Mucosa of rectum (tissue), 2 donors: Measurements from ENCODE around the gene ZNF746.

Experiments used
- H3K27ac ChIP-seq, 2 donors: one replicate each; pipeline ENCODE4 v1.7.0; 2013; ENCODE audit warnings: inconsistent platforms in 2 of 2, low read depth in 2 of 2, low read length in 2 of 2
- H3K27me3 ChIP-seq, 2 donors: one replicate each; pipeline ENCODE4 v1.7.0; 2013; ENCODE audit warnings: low read length in 2 of 2; ENCODE audit not compliant: control insufficient read depth in 2 of 2, insufficient read depth in 2 of 2
- H3K36me3 ChIP-seq, 2 donors: one replicate each; pipeline ENCODE4 v1.7.0; 2013; ENCODE audit warnings: low read length in 2 of 2; ENCODE audit not compliant: control insufficient read depth in 2 of 2, insufficient read depth in 2 of 2
- H3K4me1 ChIP-seq, 2 donors: one replicate each; pipeline ENCODE4 v1.7.0; 2013; ENCODE audit warnings: low read length in 2 of 2, mild to moderate bottlenecking in 1 of 2; ENCODE audit not compliant: control insufficient read depth in 2 of 2, insufficient read depth in 2 of 2
- H3K4me3 ChIP-seq, 2 donors: one replicate each; pipeline ENCODE4 v1.7.0; 2013; ENCODE audit warnings: low read length in 2 of 2
- H3K9ac ChIP-seq, 2 donors: one replicate each; pipeline ENCODE4 v1.7.0; 2013; ENCODE audit warnings: low read length in 2 of 2, low read depth in 1 of 2, mild to moderate bottlenecking in 1 of 2
- H3K9me3 ChIP-seq, 2 donors: one replicate each; pipeline ENCODE4 v1.7.0; 2013; ENCODE audit warnings: low read length in 2 of 2; ENCODE audit not compliant: control insufficient read depth in 2 of 2
- donor health status: healthy.
- donor health status: Normal muscosa, but diverticular disease.

The ZNF746 gene

DNA sequence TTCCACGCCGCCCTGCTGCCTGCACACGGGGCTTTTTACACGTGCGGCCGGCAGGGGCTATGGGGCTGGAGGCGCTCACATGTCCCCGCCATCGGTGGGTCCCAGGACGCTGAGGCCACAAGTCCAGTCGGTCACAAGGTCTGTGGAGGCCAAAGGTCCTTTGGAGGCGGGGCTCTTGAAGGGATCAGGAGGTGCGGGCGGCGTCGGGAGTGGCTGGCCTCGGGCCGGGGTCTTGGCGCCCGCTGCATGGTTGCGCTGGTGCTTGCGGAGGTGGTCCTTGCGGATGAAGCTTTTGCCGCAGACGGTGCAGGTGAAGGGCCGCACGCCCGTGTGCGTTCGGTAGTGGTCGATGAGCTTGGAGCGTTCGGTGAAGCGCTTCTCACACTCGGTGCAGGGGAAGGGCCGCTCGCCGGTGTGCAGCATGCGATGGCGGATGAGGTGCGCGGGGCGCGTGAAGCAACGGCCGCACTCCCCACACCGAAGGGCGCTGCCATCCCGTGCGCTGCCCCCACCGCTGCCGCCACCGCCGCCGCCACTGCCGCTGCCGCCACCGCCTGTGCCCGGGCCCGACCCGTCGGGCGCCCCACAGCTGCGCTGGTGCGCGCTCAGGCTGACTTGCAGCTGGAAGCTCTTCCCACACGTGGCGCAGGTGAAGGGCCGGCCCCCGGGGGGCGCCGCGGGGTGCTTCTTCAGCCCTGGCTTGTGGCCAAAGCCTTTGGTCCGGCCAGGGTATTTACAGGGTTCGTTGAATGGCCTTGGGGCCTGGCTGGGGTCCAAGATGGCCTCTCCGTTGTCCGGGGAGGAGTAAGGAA is 23.1 kb downstream of the ZNF746 start:
- no peaks in the 10 kb centered on the region for H3K4me1 ChIP-seq
- no peak overlapping the region for H3K9ac ChIP-seq
- H3K4me3 ChIP-seq = no peak overlapping the region
- no peak overlapping the region for H3K27ac ChIP-seq
- H3K36me3 ChIP-seq = peaks cover 33 to 39% of the 10 kb centered on the region in 2 donors
- H3K27me3 ChIP-seq = no peaks in the 10 kb centered on the region
- no peaks in the 10 kb centered on the region for H3K9me3 ChIP-seq

DNA sequence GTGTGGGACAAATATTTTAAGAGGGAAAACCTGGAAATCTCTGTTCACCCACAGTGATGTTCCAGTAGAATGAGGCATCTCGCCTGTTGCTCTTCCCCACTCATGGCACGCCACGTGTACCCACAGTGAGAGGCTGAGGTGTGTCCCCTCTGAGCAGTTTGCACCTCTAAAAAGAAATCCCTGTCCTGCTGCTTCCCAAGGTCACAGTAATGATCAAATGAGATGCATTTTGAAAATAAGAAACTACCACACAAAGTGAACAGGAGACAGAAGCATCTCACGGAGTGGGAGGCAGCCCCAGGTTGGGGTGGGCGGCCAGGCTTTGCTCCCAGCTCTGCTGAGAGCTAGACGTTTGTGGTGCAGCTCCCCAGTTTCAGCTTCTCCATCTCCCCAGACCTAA is 24.4 kb downstream of the ZNF746 start:
- Histone ChIP-seq H3K36me3 (peaks cover 33 to 34% of the 10 kb centered on the region in 2 donors), H3K27me3 (no peaks in the 10 kb centered on the region), H3K4me1 (no peaks in the 10 kb centered on the region), H3K27ac (no peak overlapping the region), H3K9me3 (no peaks in the 10 kb centered on the region), H3K4me3 (no peak overlapping the region), H3K9ac (no peak overlapping the region)

GRCh38 chr7:149471289-149471953 is 26.2 kb downstream of the ZNF746 start:
- Histone ChIP-seq H3K9me3 (no peaks in the 10 kb centered on the region), H3K4me1 (no peaks in the 10 kb centered on the region), H3K27me3 (no peaks in the 10 kb centered on the region), H3K36me3 (peaks cover 26% of the 10 kb centered on the region in 2 donors), H3K9ac (no peak overlapping the region), H3K27ac (no peak overlapping the region), H3K4me3 (no peak overlapping the region)

GRCh38 chr7:149469806-149470205 is 27.8 kb downstream of the ZNF746 start:
- no peak overlapping the region for H3K27ac ChIP-seq
- no peaks in the 10 kb centered on the region for H3K9me3 ChIP-seq
- no peaks in the 10 kb centered on the region for H3K4me1 ChIP-seq
- H3K36me3 ChIP-seq = peaks cover 13 to 15% of the 10 kb centered on the region in 2 donors
- no peaks in the 10 kb centered on the region for H3K27me3 ChIP-seq
- no peak overlapping the region for H3K9ac ChIP-seq
- no peak overlapping the region for H3K4me3 ChIP-seq

GRCh38 chr7:149468208-149468607 is 29.4 kb downstream of the ZNF746 start:
- Histone ChIP-seq H3K4me3 (no peak overlapping the region), H3K27me3 (no peaks in the 10 kb centered on the region), H3K36me3 (peaks cover 4% of the 10 kb centered on the region in 2 donors), H3K27ac (no peak overlapping the region), H3K9me3 (no peaks in the 10 kb centered on the region), H3K4me1 (no peaks in the 10 kb centered on the region), H3K9ac (no peak overlapping the region)

GRCh38 chr7:149467321-149467859 is 30.2 kb downstream of the ZNF746 start:
- H3K4me1 ChIP-seq = no peaks in the 10 kb centered on the region
- no peak overlapping the region for H3K4me3 ChIP-seq
- no peaks in the 10 kb centered on the region for H3K9me3 ChIP-seq
- H3K36me3 ChIP-seq = peaks cover 0 to 1% of the 10 kb centered on the region in 2 donors
- H3K9ac ChIP-seq = no peak overlapping the region
- no peaks in the 10 kb centered on the region for H3K27me3 ChIP-seq
- no peak overlapping the region for H3K27ac ChIP-seq

GRCh38 chr7:149466364-149466763 is 31.2 kb downstream of the ZNF746 start:
- H3K27me3 ChIP-seq = peaks cover 0 to 3% of the 10 kb centered on the region in 2 donors
- H3K4me1 ChIP-seq = no peaks in the 10 kb centered on the region
- H3K27ac ChIP-seq = no peak overlapping the region
- H3K36me3 ChIP-seq = no peaks in the 10 kb centered on the region
- H3K9ac ChIP-seq = no peak overlapping the region
- H3K4me3 ChIP-seq = no peak overlapping the region
- no peaks in the 10 kb centered on the region for H3K9me3 ChIP-seq

DNA sequence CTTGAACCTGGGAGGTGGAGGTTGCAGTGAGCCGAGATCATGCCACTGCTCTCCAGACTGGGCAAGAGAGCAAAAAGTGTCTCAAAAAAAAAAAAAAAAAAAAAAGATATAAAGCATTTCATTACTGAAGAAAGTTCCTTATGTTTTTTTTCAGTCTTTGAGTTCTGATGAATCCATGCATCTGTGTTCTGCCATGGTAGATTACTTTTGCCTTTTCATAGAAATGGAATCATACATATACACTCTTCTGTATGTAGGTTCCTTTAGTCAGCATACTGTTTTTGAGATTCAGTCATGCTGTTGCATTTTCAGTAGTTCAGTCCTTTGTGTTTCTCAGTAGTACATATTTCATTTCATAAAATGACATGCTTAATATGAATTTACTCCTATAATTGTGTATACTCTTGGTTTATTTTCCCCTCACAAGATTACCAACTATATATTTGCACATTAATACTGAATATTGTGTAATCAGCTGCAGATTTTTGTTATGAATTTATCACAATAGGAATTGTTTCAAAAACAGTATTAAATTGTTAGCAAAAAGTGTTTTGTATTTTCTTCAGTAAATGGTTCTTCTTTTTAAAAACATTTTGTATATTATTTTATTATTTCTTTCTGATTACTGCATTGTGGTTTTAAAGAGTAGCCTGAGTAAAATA is 34.0 kb downstream of the ZNF746 start:
- no peak overlapping the region for H3K9ac ChIP-seq
- H3K4me3 ChIP-seq = no peak overlapping the region
- H3K4me1 ChIP-seq = peaks cover 6 to 7% of the 10 kb centered on the region in 2 donors
- no peaks in the 10 kb centered on the region for H3K36me3 ChIP-seq
- H3K27me3 ChIP-seq = peaks cover 0 to 3% of the 10 kb centered on the region in 2 donors
- H3K27ac ChIP-seq = no peak overlapping the region
- no peaks in the 10 kb centered on the region for H3K9me3 ChIP-seq

DNA sequence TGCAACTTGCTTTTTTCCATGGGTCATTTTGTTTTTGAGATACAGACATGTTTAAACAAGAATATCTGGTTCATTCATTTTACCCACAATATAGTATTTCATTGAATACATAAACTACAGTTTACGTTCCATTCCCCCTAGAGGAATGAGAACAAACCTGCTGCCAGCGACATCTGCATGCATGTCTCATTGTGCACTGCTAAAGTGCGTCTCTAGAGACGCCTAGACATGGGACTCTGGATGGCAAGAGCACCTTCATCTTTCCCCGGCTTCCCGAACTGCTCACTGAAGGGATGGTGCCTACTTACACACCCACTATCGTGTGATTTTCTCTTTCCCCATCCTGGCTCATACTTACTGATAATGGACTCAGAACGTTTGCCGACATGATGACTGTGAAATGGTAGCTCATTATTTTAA is 35.5 kb downstream of the ZNF746 start:
- Histone ChIP-seq H3K27me3 (peaks cover 0 to 3% of the 10 kb centered on the region in 2 donors), H3K4me1 (peaks cover 6 to 7% of the 10 kb centered on the region in 2 donors), H3K9ac (no peak overlapping the region), H3K9me3 (no peaks in the 10 kb centered on the region), H3K36me3 (no peaks in the 10 kb centered on the region), H3K27ac (no peak overlapping the region), H3K4me3 (no peak overlapping the region)
